SK-N-SH treated with all-trans-retinoic acid at 6 μM for 48 hours (cell line): ENCODE results near the gene RFWD3.

Source experiments
- ATAC-seq: fragments of 200-7000 bp; cut with Tn5 transposase; 3 replicates; pipeline ENCODE4 v1.9.1; 2020; ENCODE audit warnings: mild to moderate bottlenecking, moderate library complexity
- BACH2 ChIP-seq: fragments of 250-450 bp; sonication (Bioruptor Pico); IDR thresholded peaks from 2 replicates; pipeline ENCODE4 v1.9.0; 2021; ENCODE audit warnings: mild to moderate bottlenecking, borderline replicate concordance
- CSDC2 ChIP-seq: fragments of 250-450 bp; sonication (Bioruptor Pico); IDR thresholded peaks from 2 replicates; pipeline ENCODE4 v1.5.0; 2020; ENCODE audit warnings: mild to moderate bottlenecking, moderate library complexity
- CSRNP3 ChIP-seq: fragments of 250-450 bp; sonication (Bioruptor Pico); IDR thresholded peaks from 2 replicates; pipeline ENCODE4 v1.5.1; 2021; ENCODE audit warnings: mild to moderate bottlenecking, moderate library complexity
- ESRRG ChIP-seq: fragments of 250-450 bp; sonication (Bioruptor Pico); IDR thresholded peaks from 2 replicates; pipeline ENCODE4 v1.6.1; 2021; ENCODE audit warnings: mild to moderate bottlenecking
- GLIS3 ChIP-seq: fragments of 250-450 bp; sonication (Bioruptor Pico); IDR thresholded peaks from 2 replicates; pipeline ENCODE4 v1.5.0; 2020; ENCODE audit warnings: mild to moderate bottlenecking, moderate library complexity
- ISL1 ChIP-seq: fragments of 250-450 bp; sonication (Bioruptor Pico); IDR thresholded peaks from 2 replicates; pipeline ENCODE4 v2.1.2; 2022; ENCODE audit warnings: mild to moderate bottlenecking, moderate library complexity
- OSR1 ChIP-seq: fragments of 250-450 bp; sonication (Bioruptor Pico); IDR thresholded peaks from 2 replicates; pipeline ENCODE4 v1.8.0; 2022; ENCODE audit warnings: moderate library complexity, mild to moderate bottlenecking, inconsistent platforms
- POU6F1 ChIP-seq: fragments of 250-450 bp; sonication (Bioruptor Pico); IDR thresholded peaks from 2 replicates; pipeline ENCODE4 v1.8.0; 2021; ENCODE audit warnings: low read depth, mild to moderate bottlenecking, moderate library complexity, borderline replicate concordance
- PPARA ChIP-seq: fragments of 250-450 bp; sonication (Bioruptor Pico); IDR thresholded peaks from 2 replicates; pipeline ENCODE4 v1.5.0; 2020; ENCODE audit warnings: mild to moderate bottlenecking, borderline replicate concordance
- RARB ChIP-seq: fragments of 250-450 bp; sonication (Bioruptor Pico); IDR thresholded peaks from 2 replicates; pipeline ENCODE4 v1.8.0; 2021; ENCODE audit warnings: mild to moderate bottlenecking, moderate library complexity
- SNAI2 ChIP-seq: fragments of 250-450 bp; sonication (Bioruptor Pico); IDR thresholded peaks from 2 replicates; pipeline ENCODE4 v1.5.0; 2020; ENCODE audit warnings: mild to moderate bottlenecking, moderate library complexity
- TCF4 ChIP-seq: fragments of 250-450 bp; sonication (Bioruptor Pico); IDR thresholded peaks from 2 replicates; pipeline ENCODE4 v1.8.0; 2021; ENCODE audit warnings: mild to moderate bottlenecking, moderate library complexity, borderline replicate concordance
- TOX ChIP-seq: fragments of 250-450 bp; sonication (Bioruptor Pico); IDR thresholded peaks from 2 replicates; pipeline ENCODE4 v1.8.0; 2021; ENCODE audit warnings: mild to moderate bottlenecking, moderate library complexity, borderline replicate concordance
- TSHZ2 ChIP-seq: fragments of 250-450 bp; sonication (Bioruptor Pico); IDR thresholded peaks from 2 replicates; pipeline ENCODE4 v1.5.0; 2020; ENCODE audit warnings: mild to moderate bottlenecking, moderate library complexity
- ZC3H10 ChIP-seq: fragments of 250-450 bp; sonication (Bioruptor Pico); IDR thresholded peaks from 2 replicates; pipeline ENCODE4 v1.5.1; 2021; ENCODE audit warnings: mild to moderate bottlenecking, moderate library complexity
- ZFP3 ChIP-seq: fragments of 250-450 bp; sonication (Bioruptor Pico); IDR thresholded peaks from 2 replicates; pipeline ENCODE4 v1.5.0; 2020; ENCODE audit warnings: mild to moderate bottlenecking, moderate library complexity
- ZFP30 ChIP-seq: fragments of 450-650 bp; formaldehyde crosslinking; IDR thresholded peaks from 2 replicates; pipeline ENCODE4 v1.5.0; 2022; ENCODE audit warnings: mild to moderate bottlenecking, moderate library complexity
- ZNF565 ChIP-seq: fragments of 450-650 bp; formaldehyde crosslinking; conservative IDR thresholded peaks from 2 replicates; pipeline ENCODE4 v1.5.0; 2020; ENCODE audit warnings: low read depth, mild to moderate bottlenecking, moderate library complexity
- ZNF70 ChIP-seq: fragments of 450-650 bp; formaldehyde crosslinking; IDR thresholded peaks from 2 replicates; pipeline ENCODE4 v1.5.0; 2020; ENCODE audit warnings: mild to moderate bottlenecking, moderate library complexity
- ZNF8 ChIP-seq: fragments of 450-650 bp; formaldehyde crosslinking; IDR thresholded peaks from 2 replicates; pipeline ENCODE4 v1.5.0; 2020; ENCODE audit warnings: mild to moderate bottlenecking, moderate library complexity
- TF ChIP-seq, protein P1 (sequence below): fragments of 250-450 bp; sonication (Bioruptor Pico); IDR thresholded peaks from 2 replicates; pipeline ENCODE4 v1.8.0; 2020; ENCODE audit warnings: mild to moderate bottlenecking, moderate library complexity, borderline replicate concordance
- TF ChIP-seq, protein P2 (sequence below): fragments of 250-450 bp; sonication (Bioruptor Pico); IDR thresholded peaks from 2 replicates; pipeline ENCODE4 v1.5.1; 2020; ENCODE audit warnings: low read depth, mild to moderate bottlenecking, moderate library complexity

RFWD3 gene

DNA sequence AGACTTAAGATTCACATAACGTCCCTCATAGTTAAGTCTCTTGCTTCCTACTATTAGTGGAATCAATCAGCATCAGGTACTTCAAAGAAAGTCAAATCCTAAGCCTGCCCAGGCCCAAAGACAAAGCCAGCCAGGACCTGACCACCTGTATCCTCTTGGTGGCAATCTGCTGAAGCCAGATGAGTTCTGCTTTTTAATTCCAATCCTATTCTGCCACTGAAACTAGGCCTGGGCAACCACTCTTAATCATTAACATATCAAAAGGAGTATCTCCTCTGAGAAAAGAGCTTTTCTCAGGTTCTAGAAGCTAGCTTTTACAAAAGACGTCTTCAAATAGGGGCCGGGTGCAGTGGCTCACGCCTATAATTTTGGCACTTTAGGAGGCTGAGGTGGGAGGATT, 44.7 kb downstream of the RFWD3 start:
- ATAC-seq, result no peak
- TF ChIP-seq ZFP3 (CRISPR knock-in tag), result no peak
- TF ChIP-seq PPARA, result no peak
- TF ChIP-seq BACH2 (CRISPR knock-in tag), result no peak
- no peak for TF ChIP-seq ZNF70 (CRISPR knock-in tag)
- TF ChIP-seq ESRRG, result no peak
- TF ChIP-seq OSR1 (CRISPR knock-in tag), result no peak
- TF ChIP-seq ZC3H10 (CRISPR knock-in tag), result no peak
- no peak for TF ChIP-seq CSRNP3 (CRISPR knock-in tag)
- no peak for TF ChIP-seq TSHZ2
- TF ChIP-seq POU6F1 (CRISPR knock-in tag), result no peak
- no peak for TF ChIP-seq SNAI2
- no peak for TF ChIP-seq GLIS3 (CRISPR knock-in tag)
- no peak for TF ChIP-seq TOX
- TF ChIP-seq RARB (CRISPR knock-in tag), result no peak
- TF ChIP-seq ISL1, result no peak
- TF ChIP-seq, all 23 proteins: peak for 0

DNA sequence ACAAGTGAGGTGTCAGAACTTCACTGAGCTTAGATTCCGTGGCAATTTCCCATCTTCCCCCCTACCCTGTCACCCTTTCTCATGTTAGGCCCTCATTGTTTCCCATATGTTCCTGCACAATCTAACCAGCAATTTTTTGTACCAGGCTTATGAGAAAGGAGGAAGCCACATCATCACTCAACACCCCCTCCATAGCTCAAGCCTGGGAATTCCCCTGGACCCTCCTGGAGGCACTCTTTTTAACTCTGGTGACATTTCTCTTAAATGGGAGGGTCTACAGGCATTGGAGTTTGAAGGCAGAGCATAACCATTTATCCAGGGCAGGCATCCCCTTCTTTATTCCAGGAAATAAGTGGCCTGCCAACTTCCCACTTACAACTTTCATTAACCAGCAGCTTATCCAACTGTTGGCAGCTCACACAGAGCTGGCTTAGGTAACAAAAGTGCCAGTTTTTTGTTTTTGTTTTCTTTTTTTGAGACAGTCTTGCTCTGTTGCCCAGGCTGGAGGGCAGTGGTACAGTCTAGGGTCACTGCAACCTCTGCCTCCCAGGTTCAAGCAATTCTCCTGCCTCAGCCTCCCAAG, 49.4 kb downstream of the RFWD3 start:
- TF ChIP-seq, protein P1, sequence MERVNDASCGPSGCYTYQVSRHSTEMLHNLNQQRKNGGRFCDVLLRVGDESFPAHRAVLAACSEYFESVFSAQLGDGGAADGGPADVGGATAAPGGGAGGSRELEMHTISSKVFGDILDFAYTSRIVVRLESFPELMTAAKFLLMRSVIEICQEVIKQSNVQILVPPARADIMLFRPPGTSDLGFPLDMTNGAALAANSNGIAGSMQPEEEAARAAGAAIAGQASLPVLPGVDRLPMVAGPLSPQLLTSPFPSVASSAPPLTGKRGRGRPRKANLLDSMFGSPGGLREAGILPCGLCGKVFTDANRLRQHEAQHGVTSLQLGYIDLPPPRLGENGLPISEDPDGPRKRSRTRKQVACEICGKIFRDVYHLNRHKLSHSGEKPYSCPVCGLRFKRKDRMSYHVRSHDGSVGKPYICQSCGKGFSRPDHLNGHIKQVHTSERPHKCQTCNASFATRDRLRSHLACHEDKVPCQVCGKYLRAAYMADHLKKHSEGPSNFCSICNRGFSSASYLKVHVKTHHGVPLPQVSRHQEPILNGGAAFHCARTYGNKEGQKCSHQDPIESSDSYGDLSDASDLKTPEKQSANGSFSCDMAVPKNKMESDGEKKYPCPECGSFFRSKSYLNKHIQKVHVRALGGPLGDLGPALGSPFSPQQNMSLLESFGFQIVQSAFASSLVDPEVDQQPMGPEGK, result no peak
- TF ChIP-seq TCF4 (CRISPR knock-in tag) (no peak), ZNF565 (CRISPR knock-in tag) (no peak), TOX (no peak), ZFP30 (no peak), TSHZ2 (no peak), CSDC2 (CRISPR knock-in tag) (no peak), ZNF8 (no peak)
- TF ChIP-seq, all 23 proteins: peak for 0
- ATAC-seq, result peak; percentile 16; the same call in 1 of the 3 replicates

- peak; percentile 8; the same call in 2 of the 3 replicates for ATAC-seq
- no peak for TF ChIP-seq ZNF565 (CRISPR knock-in tag)
- no peak for TF ChIP-seq BACH2 (CRISPR knock-in tag)
- no peak for TF ChIP-seq ZFP30
- TF ChIP-seq RARB (CRISPR knock-in tag), result no peak
- TF ChIP-seq, protein P2, sequence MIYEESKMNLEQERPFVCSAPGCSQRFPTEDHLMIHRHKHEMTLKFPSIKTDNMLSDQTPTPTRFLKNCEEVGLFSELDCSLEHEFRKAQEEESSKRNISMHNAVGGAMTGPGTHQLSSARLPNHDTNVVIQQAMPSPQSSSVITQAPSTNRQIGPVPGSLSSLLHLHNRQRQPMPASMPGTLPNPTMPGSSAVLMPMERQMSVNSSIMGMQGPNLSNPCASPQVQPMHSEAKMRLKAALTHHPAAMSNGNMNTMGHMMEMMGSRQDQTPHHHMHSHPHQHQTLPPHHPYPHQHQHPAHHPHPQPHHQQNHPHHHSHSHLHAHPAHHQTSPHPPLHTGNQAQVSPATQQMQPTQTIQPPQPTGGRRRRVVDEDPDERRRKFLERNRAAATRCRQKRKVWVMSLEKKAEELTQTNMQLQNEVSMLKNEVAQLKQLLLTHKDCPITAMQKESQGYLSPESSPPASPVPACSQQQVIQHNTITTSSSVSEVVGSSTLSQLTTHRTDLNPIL (CRISPR knock-in tag), result no peak
- no peak for TF ChIP-seq ZFP3 (CRISPR knock-in tag)
- TF ChIP-seq OSR1 (CRISPR knock-in tag), result no peak
- no peak for TF ChIP-seq ZC3H10 (CRISPR knock-in tag)
- TF ChIP-seq SNAI2, result no peak
- TF ChIP-seq CSRNP3 (CRISPR knock-in tag), result no peak
- no peak for TF ChIP-seq TSHZ2
Measured at GRCh38 chr16:74611721-74612120, 55.0 kb downstream of the RFWD3 start.
